Hepatocyte (in vitro differentiated cells): ENCODE measurements around the gene KCNQ5. TPM values are rescaled to one million over a fixed set of nuclear protein-coding genes. Genes with fewer than 3 reads are reported as not detected.

ENCODE experiments used
- DNase-seq: peaks from one replicate; pipeline ENCODE4 v3.0.0-alpha.2; 2016; ENCODE audit warnings: low spot score
- H2AFZ ChIP-seq: fragments of 200-600 bp; sonication (generic); 2 replicates; pipeline ENCODE4 v1.6.0; 2016; ENCODE audit warnings: antibody characterized with exemption, mild to moderate bottlenecking
- H3K27ac ChIP-seq: fragments of 200-600 bp; sonication (generic); 2 replicates; pipeline ENCODE4 v1.5.1; 2016; ENCODE audit warnings: mild to moderate bottlenecking
- H3K27me3 ChIP-seq: fragments of 200-600 bp; sonication (generic); 2 replicates; pipeline ENCODE4 v1.6.1; 2016
- H3K36me3 ChIP-seq: fragments of 200-600 bp; sonication (generic); replicated peaks from 2 replicates; pipeline ENCODE4 v1.5.1; 2016; ENCODE audit warnings: low read depth; ENCODE audit not compliant: insufficient read depth
- H3K4me1 ChIP-seq: fragments of 200-600 bp; sonication (generic); 2 replicates; pipeline ENCODE4 v1.5.1; 2016; ENCODE audit warnings: mild to moderate bottlenecking, moderate library complexity; ENCODE audit not compliant: insufficient read depth
- H3K4me2 ChIP-seq: fragments of 200-600 bp; sonication (generic); 2 replicates; pipeline ENCODE4 v1.6.0; 2016
- H3K4me3 ChIP-seq: fragments of 200-600 bp; sonication (generic); 2 replicates; pipeline ENCODE4 v1.5.1; 2016; ENCODE audit warnings: mild to moderate bottlenecking
- H3K79me2 ChIP-seq: fragments of 200-600 bp; sonication (generic); 2 replicates; pipeline ENCODE4 v1.6.0; 2017; ENCODE audit warnings: mild to moderate bottlenecking
- H3K9me2 ChIP-seq: fragments of 200-600 bp; sonication (generic); replicated peaks from 2 replicates; pipeline ENCODE4 v1.6.0; 2017; ENCODE audit warnings: mild to moderate bottlenecking; ENCODE audit not compliant: insufficient read depth
- H3K9me3 ChIP-seq: fragments of 200-600 bp; sonication (generic); 2 replicates; pipeline ENCODE4 v1.5.1; 2016; ENCODE audit warnings: low read depth, mild to moderate bottlenecking
- H4K20me1 ChIP-seq: fragments of 200-600 bp; sonication (generic); 2 replicates; pipeline ENCODE4 v1.6.0; 2016; ENCODE audit warnings: mild to moderate bottlenecking; ENCODE audit not compliant: insufficient read depth, poor library complexity, severe bottlenecking
- EZH2 ChIP-seq: fragments of 200-600 bp; sonication (generic); IDR thresholded peaks from 2 replicates; pipeline ENCODE4 v1.6.1; 2016; ENCODE audit warnings: antibody characterized with exemption, mild to moderate bottlenecking, borderline replicate concordance
- EZH2phosphoT487 ChIP-seq: fragments of 200-600 bp; sonication (generic); IDR thresholded peaks from one replicate; pipeline ENCODE4 v1.6.1; 2018; ENCODE audit warnings: antibody characterized with exemption, mild to moderate bottlenecking, low read depth, moderate library complexity; ENCODE audit not compliant: unreplicated experiment, severe bottlenecking
- WGBS: methylation state at CpG from one replicate; pipeline ENCODE4 v1.1.6; 2016; ENCODE audit warnings: low lambda C conversion rate; ENCODE audit errors: missing lambda C conversion rate; 5-methylcytosine and 5-hydroxymethylcytosine counted together
- polyA plus RNA-seq: library from polyadenylated mRNA; unstranded; fragments of >200 nt; fragmentation: Nextera tagmentation; extraction: Ambion mirVana; gene quantifications from 2 replicates; pipeline ENCODE4 v1.2.1, GENCODE V29; 2016
- total RNA-seq: library from RNA; depleted of rRNA; stranded (reverse); fragments of >200 nt; gene quantifications from 2 replicates; pipeline ENCODE4 v1.2.3, GENCODE V29; 2014
- TF ChIP-seq, protein P1 (sequence below): fragments of 200-600 bp; sonication (generic); IDR thresholded peaks from 2 replicates; pipeline ENCODE4 v1.5.1; 2016; ENCODE audit warnings: antibody characterized with exemption, mild to moderate bottlenecking; ENCODE audit not compliant: poor library complexity

Gene KCNQ5
- total and polyA plus RNA-seq, 2 experiments from 2014 or later: 1.6 to 2.0 TPM

DNA sequence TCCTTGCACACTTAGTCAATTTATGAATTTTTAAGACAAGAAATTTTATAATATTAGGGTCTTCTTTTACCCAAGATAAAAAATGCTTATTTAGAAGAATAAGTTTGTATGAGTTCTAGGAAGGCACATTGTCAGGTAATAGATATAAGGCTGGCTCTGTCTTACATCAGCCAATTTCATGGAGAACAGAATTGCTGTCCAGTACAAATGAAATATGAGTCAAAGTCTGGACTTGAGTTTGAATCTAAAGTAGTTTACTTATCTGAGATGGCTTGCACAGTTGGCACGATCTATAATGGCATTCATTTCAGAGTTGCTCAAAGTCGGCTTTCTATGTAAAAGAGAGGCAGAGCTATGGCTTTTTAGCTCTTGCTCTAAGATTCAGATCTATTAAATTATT lies 228.2 kb downstream of the KCNQ5 start:
- Histone ChIP-seq H4K20me1 (no peaks in the 10 kb centered on the region), H3K27me3 (no peaks in the 10 kb centered on the region), H3K9me2 (no peaks in the 10 kb centered on the region), H3K4me1 (no peaks in the 10 kb centered on the region), H3K4me3 (no peak overlapping the region), H3K9me3 (no peaks in the 10 kb centered on the region), H3K36me3 (no peaks in the 10 kb centered on the region), H2AFZ (no peak overlapping the region), H3K27ac (no peak overlapping the region), H3K4me2 (no peak overlapping the region), H3K79me2 (no peaks in the 10 kb centered on the region)
- WGBS: 87% methylated on average over 2 of the region's 2 CpGs
- no peak for TF ChIP-seq EZH2phosphoT487
- TF ChIP-seq, protein P1, sequence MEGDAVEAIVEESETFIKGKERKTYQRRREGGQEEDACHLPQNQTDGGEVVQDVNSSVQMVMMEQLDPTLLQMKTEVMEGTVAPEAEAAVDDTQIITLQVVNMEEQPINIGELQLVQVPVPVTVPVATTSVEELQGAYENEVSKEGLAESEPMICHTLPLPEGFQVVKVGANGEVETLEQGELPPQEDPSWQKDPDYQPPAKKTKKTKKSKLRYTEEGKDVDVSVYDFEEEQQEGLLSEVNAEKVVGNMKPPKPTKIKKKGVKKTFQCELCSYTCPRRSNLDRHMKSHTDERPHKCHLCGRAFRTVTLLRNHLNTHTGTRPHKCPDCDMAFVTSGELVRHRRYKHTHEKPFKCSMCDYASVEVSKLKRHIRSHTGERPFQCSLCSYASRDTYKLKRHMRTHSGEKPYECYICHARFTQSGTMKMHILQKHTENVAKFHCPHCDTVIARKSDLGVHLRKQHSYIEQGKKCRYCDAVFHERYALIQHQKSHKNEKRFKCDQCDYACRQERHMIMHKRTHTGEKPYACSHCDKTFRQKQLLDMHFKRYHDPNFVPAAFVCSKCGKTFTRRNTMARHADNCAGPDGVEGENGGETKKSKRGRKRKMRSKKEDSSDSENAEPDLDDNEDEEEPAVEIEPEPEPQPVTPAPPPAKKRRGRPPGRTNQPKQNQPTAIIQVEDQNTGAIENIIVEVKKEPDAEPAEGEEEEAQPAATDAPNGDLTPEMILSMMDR: no peak
- no peak for TF ChIP-seq EZH2
- no peak for DNase-seq

DNA sequence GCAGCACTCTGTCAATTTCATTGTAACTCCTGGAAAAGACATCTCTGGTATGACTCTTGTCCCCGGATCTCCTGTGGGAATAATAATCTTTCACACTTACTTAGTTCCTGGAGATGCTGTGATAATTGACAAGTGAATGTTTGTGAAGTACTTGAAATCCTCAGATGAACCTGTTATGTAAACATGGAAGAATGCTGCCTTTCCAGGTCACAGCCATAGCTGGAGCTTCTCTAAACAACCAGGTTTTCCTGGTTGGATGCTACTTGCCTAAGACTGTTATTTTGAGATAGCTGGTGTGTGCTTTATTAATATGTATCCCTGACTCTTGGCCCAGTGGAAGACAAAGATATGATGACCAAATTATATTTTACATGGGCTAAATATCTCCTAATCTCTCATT lies 228.6 kb downstream of the KCNQ5 start:
- TF ChIP-seq EZH2: no peak
- TF ChIP-seq, protein P1: no peak
- no peak for TF ChIP-seq EZH2phosphoT487
- no peak overlapping the region for H3K4me3 ChIP-seq
- H3K79me2 ChIP-seq: no peaks in the 10 kb centered on the region
- H3K9me2 ChIP-seq: no peaks in the 10 kb centered on the region
- H3K4me1 ChIP-seq: no peaks in the 10 kb centered on the region
- H3K27me3 ChIP-seq: no peaks in the 10 kb centered on the region
- no peak overlapping the region for H3K4me2 ChIP-seq
- 21% methylated on average over 1 of the region's 1 CpG for WGBS
- H3K9me3 ChIP-seq: no peaks in the 10 kb centered on the region
- H3K27ac ChIP-seq: no peak overlapping the region
- H4K20me1 ChIP-seq: no peaks in the 10 kb centered on the region
- H3K36me3 ChIP-seq: no peaks in the 10 kb centered on the region
- DNase-seq: no peak
- H2AFZ ChIP-seq: no peak overlapping the region

DNA sequence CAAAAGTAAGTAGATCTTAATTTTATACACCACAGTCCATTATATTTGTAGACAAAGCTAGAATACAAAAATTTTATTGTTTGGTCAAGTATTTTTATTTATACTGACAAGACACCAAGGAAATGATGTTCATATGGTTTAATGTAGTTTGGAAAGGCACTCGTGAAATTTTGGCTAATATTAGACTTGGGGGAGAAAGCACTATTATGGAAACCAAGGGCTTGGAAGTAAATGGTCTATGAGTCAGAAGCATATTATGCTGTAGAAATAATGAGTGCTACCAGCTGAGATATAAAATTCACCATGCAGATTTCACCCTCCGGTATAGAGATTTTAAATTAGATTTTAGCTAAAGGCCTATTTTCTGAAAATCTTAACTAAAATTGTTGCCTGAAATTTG lies 233.6 kb downstream of the KCNQ5 start:
- H3K4me2 ChIP-seq: no peak overlapping the region
- no peaks in the 10 kb centered on the region for H3K9me2 ChIP-seq
- no peak for TF ChIP-seq EZH2
- TF ChIP-seq, protein P1: no peak
- no peak for TF ChIP-seq EZH2phosphoT487
- H3K9me3 ChIP-seq: no peaks in the 10 kb centered on the region
- no peaks in the 10 kb centered on the region for H3K27me3 ChIP-seq
- H3K79me2 ChIP-seq: no peaks in the 10 kb centered on the region
- no peak for DNase-seq
- H2AFZ ChIP-seq: no peak overlapping the region
- H3K36me3 ChIP-seq: no peaks in the 10 kb centered on the region
- H4K20me1 ChIP-seq: no peaks in the 10 kb centered on the region
- no peaks in the 10 kb centered on the region for H3K4me1 ChIP-seq
- WGBS: 86% methylated on average over 2 of the region's 2 CpGs
- no peak overlapping the region for H3K4me3 ChIP-seq
- H3K27ac ChIP-seq: no peak overlapping the region

DNA sequence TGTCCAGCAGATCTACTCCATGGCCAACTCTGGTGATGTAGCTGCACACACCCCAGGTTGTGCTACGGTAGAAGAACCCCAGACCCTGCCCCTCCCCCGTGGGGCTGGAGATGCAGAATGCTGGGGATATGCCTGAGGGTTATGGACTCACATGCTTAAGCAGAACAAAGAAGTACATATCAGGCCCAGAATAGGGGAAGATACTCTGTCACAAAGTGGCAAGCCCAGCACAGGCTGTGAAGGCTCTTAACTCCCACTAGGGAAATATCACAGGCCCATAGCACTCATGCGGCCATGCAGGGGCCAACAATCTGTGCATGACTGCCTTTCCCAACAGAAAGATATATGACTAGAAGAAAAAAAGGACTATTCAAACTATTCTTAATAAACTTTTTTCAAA lies 234.9 kb downstream of the KCNQ5 start:
- no peaks in the 10 kb centered on the region for H3K79me2 ChIP-seq
- TF ChIP-seq EZH2 (no peak), EZH2phosphoT487 (no peak)
- TF ChIP-seq, protein P1: no peak
- no peak for DNase-seq
- no peak overlapping the region for H3K27ac ChIP-seq
- H3K9me3 ChIP-seq: no peaks in the 10 kb centered on the region
- no peaks in the 10 kb centered on the region for H3K27me3 ChIP-seq
- no peak overlapping the region for H3K4me3 ChIP-seq
- no peak overlapping the region for H2AFZ ChIP-seq
- H3K4me2 ChIP-seq: no peak overlapping the region
- 76% methylated on average over 3 of the region's 3 CpGs for WGBS
- H4K20me1 ChIP-seq: no peaks in the 10 kb centered on the region
- no peaks in the 10 kb centered on the region for H3K9me2 ChIP-seq
- H3K4me1 ChIP-seq: peaks cover 1% of the 10 kb centered on the region
- no peaks in the 10 kb centered on the region for H3K36me3 ChIP-seq
